Retinal pigment epithelial cell (primary cell): ENCODE measurements around the gene PHF21A.

Experiments
- DNase-seq: peaks from one replicate; pipeline ENCODE4 v3.0.0-alpha.2; 2010; ENCODE audit warnings: low read depth
- H3K4me3 ChIP-seq: 2 replicates; pipeline ENCODE4 v1.5.1; 2011; ENCODE audit warnings: mild to moderate bottlenecking, low read length, control low read depth, moderate library complexity
- TF ChIP-seq, protein P1 (sequence below): conservative IDR thresholded peaks from 2 replicates; pipeline ENCODE4 v1.5.1; 2011; ENCODE audit warnings: low read depth, low read length, control low read depth, inconsistent platforms

The PHF21A gene

DNA sequence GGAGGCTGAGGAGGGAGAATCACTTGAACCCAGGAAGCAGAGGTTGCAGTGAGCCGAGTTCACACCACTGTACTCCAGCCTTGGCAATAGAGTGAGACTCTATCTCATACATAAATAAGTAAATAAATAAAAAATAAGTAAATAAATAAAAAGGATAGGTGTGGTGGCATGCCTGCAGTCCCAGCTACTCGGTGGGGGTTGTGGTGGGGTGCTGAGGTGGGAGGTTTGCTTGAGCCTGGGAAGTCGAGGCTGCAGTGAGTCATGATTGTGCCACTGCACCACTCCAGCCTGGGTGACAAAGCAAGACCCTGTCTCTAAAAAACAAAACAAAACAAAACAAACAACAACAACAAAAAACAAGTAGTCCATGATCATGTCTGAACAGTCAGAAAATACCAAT lies 195.7 kb downstream of the PHF21A start:
- no peak overlapping the region for H3K4me3 ChIP-seq
- no peak for DNase-seq
- TF ChIP-seq, protein P1, sequence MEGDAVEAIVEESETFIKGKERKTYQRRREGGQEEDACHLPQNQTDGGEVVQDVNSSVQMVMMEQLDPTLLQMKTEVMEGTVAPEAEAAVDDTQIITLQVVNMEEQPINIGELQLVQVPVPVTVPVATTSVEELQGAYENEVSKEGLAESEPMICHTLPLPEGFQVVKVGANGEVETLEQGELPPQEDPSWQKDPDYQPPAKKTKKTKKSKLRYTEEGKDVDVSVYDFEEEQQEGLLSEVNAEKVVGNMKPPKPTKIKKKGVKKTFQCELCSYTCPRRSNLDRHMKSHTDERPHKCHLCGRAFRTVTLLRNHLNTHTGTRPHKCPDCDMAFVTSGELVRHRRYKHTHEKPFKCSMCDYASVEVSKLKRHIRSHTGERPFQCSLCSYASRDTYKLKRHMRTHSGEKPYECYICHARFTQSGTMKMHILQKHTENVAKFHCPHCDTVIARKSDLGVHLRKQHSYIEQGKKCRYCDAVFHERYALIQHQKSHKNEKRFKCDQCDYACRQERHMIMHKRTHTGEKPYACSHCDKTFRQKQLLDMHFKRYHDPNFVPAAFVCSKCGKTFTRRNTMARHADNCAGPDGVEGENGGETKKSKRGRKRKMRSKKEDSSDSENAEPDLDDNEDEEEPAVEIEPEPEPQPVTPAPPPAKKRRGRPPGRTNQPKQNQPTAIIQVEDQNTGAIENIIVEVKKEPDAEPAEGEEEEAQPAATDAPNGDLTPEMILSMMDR: no peak

DNA sequence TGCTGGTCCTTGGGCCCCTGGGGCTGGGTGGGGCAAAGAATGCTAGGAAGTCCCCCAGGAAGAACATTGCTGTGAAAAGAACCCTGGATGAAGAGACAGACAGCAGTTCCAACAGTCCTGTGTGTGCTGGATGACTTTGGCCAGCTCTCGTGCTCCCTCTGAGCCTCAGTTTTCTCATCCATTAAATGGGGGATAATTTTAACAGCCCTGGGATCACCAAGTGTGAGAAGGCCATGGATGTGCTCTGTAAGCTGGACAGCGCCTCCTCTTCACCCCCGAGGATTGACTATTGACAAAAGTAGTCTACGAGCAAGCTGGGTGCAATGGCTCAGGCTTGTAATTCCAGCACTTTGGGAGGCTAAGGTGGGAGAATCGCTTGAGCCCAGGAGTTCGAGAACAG lies 196.3 kb downstream of the PHF21A start:
- H3K4me3 ChIP-seq: no peak overlapping the region
- TF ChIP-seq, protein P1: no peak

DNA sequence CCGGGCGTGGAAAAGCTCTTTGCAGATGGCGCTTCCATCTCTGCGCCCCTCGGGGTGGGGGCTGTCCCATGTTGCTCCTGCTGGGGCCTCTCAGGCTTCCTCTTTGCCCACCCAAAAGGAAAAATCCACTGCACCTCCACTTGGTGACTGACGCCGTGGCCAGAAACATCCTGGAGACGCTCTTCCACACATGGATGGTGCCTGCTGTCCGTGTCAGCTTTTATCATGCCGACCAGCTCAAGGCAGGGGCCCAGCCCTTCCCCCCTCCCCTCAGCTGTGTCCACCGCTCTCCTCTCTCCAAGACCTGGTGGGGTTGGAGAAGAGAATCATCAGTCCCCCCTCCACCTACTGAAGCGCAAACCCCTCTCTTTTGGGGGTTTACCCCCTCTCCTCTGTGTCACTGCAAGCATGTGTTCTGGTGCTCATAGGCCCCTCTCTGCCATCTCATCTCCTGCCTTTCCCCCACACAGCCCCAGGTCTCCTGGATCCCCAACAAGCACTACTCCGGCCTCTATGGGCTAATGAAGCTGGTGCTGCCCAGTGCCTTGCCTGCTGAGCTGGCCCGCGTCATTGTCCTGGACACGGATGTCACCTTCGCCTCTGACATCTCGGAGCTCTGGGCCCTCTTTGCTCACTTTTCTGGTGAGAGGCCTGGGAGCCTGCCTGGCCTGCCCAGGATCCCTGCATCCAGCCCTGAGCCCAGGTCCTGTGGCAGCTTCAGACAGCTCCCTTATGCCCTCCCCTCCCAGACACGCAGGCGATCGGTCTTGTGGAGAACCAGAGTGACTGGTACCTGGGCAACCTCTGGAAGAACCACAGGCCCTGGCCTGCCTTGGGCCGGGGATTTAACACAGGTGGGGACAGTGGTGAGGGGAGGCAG lies 197.0 kb downstream of the PHF21A start:
- DNase-seq: no peak
- no peak overlapping the region for H3K4me3 ChIP-seq
- TF ChIP-seq, protein P1: no peak

More for the DNA sequence above, 196.3 kb downstream of the PHF21A start:
- DNase-seq: no peak

DNA sequence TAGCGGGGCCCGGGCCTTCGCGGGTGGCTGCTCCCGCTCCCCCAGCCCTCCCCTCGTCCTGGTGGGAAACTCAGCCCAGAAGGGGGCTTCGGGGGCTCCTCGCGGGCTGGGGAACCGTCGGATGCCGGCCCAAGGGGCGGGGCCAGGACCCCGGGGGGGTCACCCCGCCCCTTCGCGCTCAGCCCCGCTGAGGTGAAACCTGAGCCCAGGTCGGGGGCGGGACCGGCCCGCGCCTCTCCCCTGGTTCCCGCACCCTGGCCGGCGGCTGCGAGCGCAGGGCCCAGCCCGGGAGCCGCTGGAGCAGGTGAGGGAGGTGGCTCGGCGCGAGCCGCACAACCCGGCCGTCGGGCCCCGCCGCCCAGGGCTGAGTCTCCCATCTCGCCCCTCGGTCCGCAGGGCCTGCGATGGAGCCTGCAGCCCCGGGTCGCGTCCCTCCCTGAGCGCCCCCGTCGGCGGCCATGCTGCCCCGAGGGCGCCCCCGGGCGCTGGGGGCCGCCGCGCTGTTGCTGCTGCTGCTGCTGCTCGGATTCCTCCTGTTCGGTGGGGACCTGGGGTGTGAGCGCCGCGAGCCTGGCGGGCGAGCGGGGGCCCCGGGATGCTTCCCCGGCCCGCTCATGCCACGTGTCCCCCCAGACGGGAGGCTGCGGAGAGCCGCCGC lies 198.7 kb downstream of the PHF21A start, which contains the start of gene LARGE2:
TSS of gene LARGE2 (plus strand) at position 232 of the 658 bp plus-strand sequence. CDS start at position 459, 227 bp downstream.
- TF ChIP-seq, protein P1: no peak
- H3K4me3 ChIP-seq: peak within 1 kb of the TSS; percentile 29
- DNase-seq: no peak

DNA sequence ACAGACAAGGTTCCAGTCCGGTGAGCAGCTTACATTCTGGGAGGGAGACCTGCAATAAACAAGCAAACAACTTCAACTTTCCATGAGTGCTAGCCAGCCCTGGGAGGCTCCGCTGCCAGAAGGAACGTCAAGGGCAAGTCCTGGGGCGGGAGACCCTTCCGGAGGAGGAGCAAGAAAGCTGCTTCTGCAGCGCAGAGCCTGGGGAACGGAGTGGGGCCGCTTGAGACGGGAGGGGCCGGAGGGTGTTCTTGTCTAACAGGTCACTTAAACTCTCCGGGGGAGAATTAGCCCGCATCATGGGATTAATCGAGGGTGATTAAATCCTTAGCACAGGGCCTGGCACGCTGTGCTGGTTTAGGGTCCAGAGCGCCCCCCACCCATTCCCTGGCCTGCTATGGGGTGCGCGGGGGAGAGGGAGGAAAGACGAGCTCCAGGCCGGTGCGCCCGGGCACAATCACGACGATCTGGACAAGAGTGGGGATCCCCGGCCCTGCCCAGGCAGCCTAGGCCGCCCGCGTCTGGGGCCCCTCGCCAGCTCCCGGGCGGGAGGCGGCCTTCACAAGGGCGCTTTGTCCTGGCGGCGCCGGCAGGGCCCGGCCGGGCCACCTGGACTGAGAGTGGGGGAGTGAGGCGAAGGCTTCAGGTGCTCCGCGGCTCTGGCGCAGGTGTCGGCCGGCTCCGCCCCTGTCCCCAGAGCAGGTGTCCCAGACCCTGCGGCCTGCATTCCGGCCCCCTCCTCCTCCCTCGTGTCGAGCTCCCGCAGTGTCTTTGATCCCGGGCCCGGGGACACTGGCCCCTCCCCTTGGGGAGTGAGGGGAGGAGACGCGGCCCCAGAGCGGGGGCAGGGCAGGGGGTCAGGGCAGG lies 199.5 kb downstream of the PHF21A start:
- DNase-seq: peak; percentile 5
- peak overlapping the region; percentile 29 for H3K4me3 ChIP-seq
- TF ChIP-seq, protein P1: no peak

DNA sequence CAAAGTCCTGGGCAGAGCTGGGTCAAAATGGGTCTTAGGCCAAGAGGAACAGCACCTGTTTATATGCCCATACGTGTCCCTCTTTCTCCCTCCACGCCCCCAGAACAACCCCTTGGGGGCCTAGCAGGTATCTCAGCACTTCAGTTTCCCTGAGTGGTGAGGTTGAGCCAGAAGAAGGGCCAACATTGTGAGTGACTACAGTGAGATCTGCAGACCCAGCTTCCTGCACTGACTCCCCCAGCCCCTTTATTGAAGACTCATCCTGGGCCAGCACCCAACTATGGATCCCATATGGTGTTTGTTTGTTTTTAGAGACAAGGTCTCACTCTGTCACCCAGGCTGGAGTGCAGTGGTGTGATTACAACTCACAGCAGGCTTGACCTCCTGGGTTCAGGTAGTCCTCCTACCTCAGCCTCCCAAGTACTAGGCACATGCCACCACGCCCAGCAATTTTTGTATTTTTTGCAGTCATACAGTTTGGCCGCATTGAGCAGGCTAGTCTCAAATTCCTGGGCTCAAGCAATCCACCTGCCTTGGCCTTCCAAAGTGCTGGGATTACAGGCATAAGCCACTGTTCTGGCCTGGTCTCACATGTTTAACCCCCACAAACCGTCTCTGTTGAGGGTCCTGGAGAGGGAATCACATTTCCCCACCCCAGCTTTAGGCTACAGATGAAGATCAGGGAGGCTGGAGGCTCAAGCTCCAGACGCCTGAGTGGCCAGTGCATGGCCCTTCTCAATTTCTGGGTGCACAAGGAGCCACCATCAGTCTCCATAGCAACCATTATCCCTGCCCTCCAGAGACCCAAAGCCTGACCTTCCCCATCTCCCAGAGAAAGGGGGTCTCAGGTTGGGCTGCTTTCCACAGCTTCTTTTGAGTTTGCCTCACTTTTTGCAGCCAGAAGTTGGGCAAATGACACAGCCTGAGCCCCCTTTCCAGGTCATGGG lies 200.4 kb downstream of the PHF21A start:
- no peak for DNase-seq
- no peak overlapping the region for H3K4me3 ChIP-seq
- TF ChIP-seq, protein P1: no peak
